ENCODE results near the gene TUFT1. TPM values are rescaled to one million over a fixed set of nuclear protein-coding genes. Genes with fewer than 3 reads are reported as not detected.

The TUFT1 gene
- total RNA-seq, result 10 to 100 TPM; 19.7 to 30.2 TPM
- long read RNA-seq, transcript TUFT1-203 (13 exons, 3,111 nt), result minor isoform, 9 of 24 reads
- long read RNA-seq, transcript TUFT1-202 (12 exons, 3,033 nt), result major isoform, 11 of 24 reads
- long read RNA-seq, partial matches to known transcripts, result 2 of 24 reads
- long read RNA-seq, other reads (novel, unspliced or antisense), result 2 of 24 reads

- peak; percentile 80 for ATAC-seq
- DNase-seq, result peak; percentile 97 to 99
- intact Hi-C loops (cut with DNase I, micrococcal nuclease), result no loop called here
Measured at GRCh38 chr1:151540021-151540981, at the start of gene TUFT1. Gene TUFT1, plus strand, starts transcription at chr1:151540309. Its CDS starts 58 bp downstream, at chr1:151540367.

GRCh38 chr1:151491641-151492040 lies 48.5 kb upstream of the TUFT1 start:
- DNase-seq, result no peak
- ATAC-seq, result no peak
- intact Hi-C loops (cut with DNase I, micrococcal nuclease), result no loop called here

- intact Hi-C loops (cut with DNase I, micrococcal nuclease), result no loop called here
- DNase-seq (no peak), ATAC-seq (no peak)
Measured at GRCh38 chr1:151492120-151492519, 48.0 kb upstream of the TUFT1 start.

GRCh38 chr1:151493042-151493441 lies 47.1 kb upstream of the TUFT1 start:
- DNase-seq, result no peak
- intact Hi-C loops (cut with DNase I, micrococcal nuclease), result no loop called here

GRCh38 chr1:151494741-151495281 lies 45.3 kb upstream of the TUFT1 start:
- intact Hi-C loops (cut with DNase I, micrococcal nuclease), result no loop called here
- peak; percentile 60 for ATAC-seq
- no peak for DNase-seq

More at GRCh38 chr1:151493042-151493441, 47.1 kb upstream of the TUFT1 start:
- no peak for ATAC-seq

GRCh38 chr1:151495316-151495715 lies 44.8 kb upstream of the TUFT1 start:
- ATAC-seq (no peak), DNase-seq (no peak)
- intact Hi-C loops (cut with DNase I, micrococcal nuclease), result no loop called here

GRCh38 chr1:151499365-151499764 lies 40.7 kb upstream of the TUFT1 start:
- ATAC-seq (peak; percentile 71), DNase-seq (no peak)
- intact Hi-C loops (cut with DNase I, micrococcal nuclease), result no loop called here

GRCh38 chr1:151499930-151500329 lies 40.2 kb upstream of the TUFT1 start:
- intact Hi-C loops (cut with DNase I, micrococcal nuclease), result no loop called here
- ATAC-seq (peak; percentile 70), DNase-seq (no peak)

GRCh38 chr1:151501474-151501873 lies 38.6 kb upstream of the TUFT1 start:
- ATAC-seq (peak; percentile 72), DNase-seq (no peak)
- intact Hi-C loops (cut with DNase I, micrococcal nuclease), result no loop called here

- intact Hi-C loops (cut with DNase I, micrococcal nuclease), result no loop called here
- peak; percentile 19 for ATAC-seq
Measured at GRCh38 chr1:151502035-151502700, 37.9 kb upstream of the TUFT1 start.

GRCh38 chr1:151502859-151503780 lies 37.0 kb upstream of the TUFT1 start:
- peak; percentile 42 for ATAC-seq
- no peak for DNase-seq
- intact Hi-C loops (cut with DNase I, micrococcal nuclease), result no loop called here

More at GRCh38 chr1:151502035-151502700, 37.9 kb upstream of the TUFT1 start:
- no peak for DNase-seq

GRCh38 chr1:151504252-151504651 lies 35.9 kb upstream of the TUFT1 start:
- intact Hi-C loops (cut with DNase I, micrococcal nuclease), result no loop called here
- ATAC-seq, result no peak

GRCh38 chr1:151504759-151505158 lies 35.4 kb upstream of the TUFT1 start:
- no peak for ATAC-seq
- intact Hi-C loops (cut with DNase I, micrococcal nuclease), result no loop called here
- no peak for DNase-seq

More at GRCh38 chr1:151504252-151504651, 35.9 kb upstream of the TUFT1 start:
- no peak for DNase-seq

GRCh38 chr1:151508833-151509232 lies 31.3 kb upstream of the TUFT1 start:
- intact Hi-C loops (cut with DNase I, micrococcal nuclease), result no loop called here
- DNase-seq, result peak; percentile 47 to 80
- peak; percentile 18 for ATAC-seq

GRCh38 chr1:151509350-151510019 lies 30.6 kb upstream of the TUFT1 start:
- no peak for ATAC-seq
- intact Hi-C loops (cut with DNase I, micrococcal nuclease), result no loop called here
- peak in 1 of 2 donors; percentile 35 for DNase-seq

GRCh38 chr1:151510020-151510405 lies 30.1 kb upstream of the TUFT1 start:
- ATAC-seq, result peak; percentile 46
- intact Hi-C loops (cut with DNase I, micrococcal nuclease), result no loop called here
- peak; percentile 62 to 84 for DNase-seq

GRCh38 chr1:151510614-151510956 lies 29.5 kb upstream of the TUFT1 start:
- no peak for DNase-seq
- intact Hi-C loops (cut with DNase I, micrococcal nuclease), result no loop called here
- ATAC-seq, result no peak
